Measurements from ENCODE around the gene NRP1. TPM values are rescaled to one million over a fixed set of nuclear protein-coding genes. Genes with fewer than 3 reads are reported as not detected.

The NRP1 gene
- total and polyA plus RNA-seq, 4 experiments from 2014 or later = 1.6 TPM; not detected in 2

- Histone ChIP-seq H3K27me3 (ENCODE audit: insufficient read depth, low read length) (no peaks in the 10 kb centered on the region), H3K27ac (ENCODE audit: low read depth, low read length) (no peak overlapping the region), H3K9me3 (ENCODE audit: control insufficient read depth in 1 of 2, low read length in 2 of 2) (no peaks in the 10 kb centered on the region), H3K4me1 (ENCODE audit: insufficient read depth, low read length) (no peaks in the 10 kb centered on the region), H3K36me3 (ENCODE audit: insufficient read depth, low read length) (no peaks in the 10 kb centered on the region), H3K4me3 (ENCODE audit: low read length in 2 of 2) (no peak overlapping the region)
- ChIA-PET CTCF (ENCODE audit: partially characterized antibody) (interaction anchor here (0.6 kb wide), 1 partner anchor 33 kb away, joined by 3 read pairs; no protein-coding TSS in a partner anchor), POLR2A (ENCODE audit: partially characterized antibody) (no interaction called here)
- peaks cover 1 to 4% of the 10 kb centered on the region in 2 donors for H3K27me3 Mint-ChIP-seq
- H3K27ac Mint-ChIP-seq = no peak overlapping the region
- H3K4me1 Mint-ChIP-seq = no peaks in the 10 kb centered on the region
- H3K36me3 Mint-ChIP-seq = no peaks in the 10 kb centered on the region
- H3K4me3 Mint-ChIP-seq = no peak overlapping the region
- no peaks in the 10 kb centered on the region for H3K9me3 Mint-ChIP-seq
- DNase-seq = no peak
- intact Hi-C loops (cut with micrococcal nuclease) = no loop called here
Observed at GRCh38 chr10:33293531-33294170, 40.8 kb downstream of the NRP1 start.

GRCh38 chr10:33293076-33293475 is 41.4 kb downstream of the NRP1 start:
- Mint-ChIP-seq H3K4me1 (no peaks in the 10 kb centered on the region), H3K36me3 (no peaks in the 10 kb centered on the region), H3K4me3 (no peak overlapping the region), H3K27ac (no peak overlapping the region), H3K9me3 (no peaks in the 10 kb centered on the region), H3K27me3 (peaks cover 1 to 4% of the 10 kb centered on the region in 2 donors)
- intact Hi-C loops (cut with micrococcal nuclease) = no loop called here
- no peaks in the 10 kb centered on the region for H3K9me3 ChIP-seq (ENCODE audit: control insufficient read depth in 1 of 2, low read length in 2 of 2)
- H3K27me3 ChIP-seq (ENCODE audit: insufficient read depth, low read length) = no peaks in the 10 kb centered on the region
- ChIA-PET POLR2A (ENCODE audit: partially characterized antibody) (no interaction called here), CTCF (ENCODE audit: partially characterized antibody) (no interaction called here)
- H3K4me3 ChIP-seq (ENCODE audit: low read length in 2 of 2) = no peak overlapping the region
- DNase-seq = no peak
- H3K4me1 ChIP-seq (ENCODE audit: insufficient read depth, low read length) = no peaks in the 10 kb centered on the region
- no peaks in the 10 kb centered on the region for H3K36me3 ChIP-seq (ENCODE audit: insufficient read depth, low read length)
- H3K27ac ChIP-seq (ENCODE audit: low read depth, low read length) = no peak overlapping the region

GRCh38 chr10:33291053-33291592 is 43.3 kb downstream of the NRP1 start:
- no peak overlapping the region for H3K27ac ChIP-seq (ENCODE audit: low read depth, low read length)
- no peak overlapping the region for H3K27ac Mint-ChIP-seq
- POLR2A ChIA-PET (ENCODE audit: partially characterized antibody) = no interaction called here
- no peaks in the 10 kb centered on the region for H3K27me3 ChIP-seq (ENCODE audit: insufficient read depth, low read length)
- H3K27me3 Mint-ChIP-seq = peaks cover 1 to 4% of the 10 kb centered on the region in 2 donors
- no peaks in the 10 kb centered on the region for H3K36me3 Mint-ChIP-seq
- H3K9me3 Mint-ChIP-seq = no peaks in the 10 kb centered on the region
- H3K4me1 Mint-ChIP-seq = no peaks in the 10 kb centered on the region
- H3K4me3 Mint-ChIP-seq = no peak overlapping the region
- H3K9me3 ChIP-seq (ENCODE audit: control insufficient read depth in 1 of 2, low read length in 2 of 2) = no peaks in the 10 kb centered on the region
- no peaks in the 10 kb centered on the region for H3K36me3 ChIP-seq (ENCODE audit: insufficient read depth, low read length)
- H3K4me1 ChIP-seq (ENCODE audit: insufficient read depth, low read length) = no peaks in the 10 kb centered on the region
- intact Hi-C loops (cut with micrococcal nuclease) = no loop called here
- CTCF ChIA-PET (ENCODE audit: partially characterized antibody) = no interaction called here
- DNase-seq = no peak
- H3K4me3 ChIP-seq (ENCODE audit: low read length in 2 of 2) = no peak overlapping the region

- Mint-ChIP-seq H3K4me3 (no peak overlapping the region), H3K9me3 (no peaks in the 10 kb centered on the region), H3K4me1 (no peaks in the 10 kb centered on the region), H3K27ac (no peak overlapping the region), H3K36me3 (no peaks in the 10 kb centered on the region), H3K27me3 (peaks cover 4% of the 10 kb centered on the region in 2 donors)
- Histone ChIP-seq H3K4me1 (ENCODE audit: insufficient read depth, low read length) (no peaks in the 10 kb centered on the region), H3K9me3 (ENCODE audit: control insufficient read depth in 1 of 2, low read length in 2 of 2) (no peaks in the 10 kb centered on the region), H3K27ac (ENCODE audit: low read depth, low read length) (no peak overlapping the region), H3K4me3 (ENCODE audit: low read length in 2 of 2) (no peak overlapping the region), H3K27me3 (ENCODE audit: insufficient read depth, low read length) (no peaks in the 10 kb centered on the region), H3K36me3 (ENCODE audit: insufficient read depth, low read length) (no peaks in the 10 kb centered on the region)
- ChIA-PET CTCF (ENCODE audit: partially characterized antibody) (no interaction called here), POLR2A (ENCODE audit: partially characterized antibody) (no interaction called here)
- intact Hi-C loops (cut with micrococcal nuclease) = no loop called here
- DNase-seq = no peak
Observed at GRCh38 chr10:33290321-33291052, 44.0 kb downstream of the NRP1 start.

- no peaks in the 10 kb centered on the region for H3K36me3 ChIP-seq (ENCODE audit: insufficient read depth, low read length)
- H3K27ac ChIP-seq (ENCODE audit: low read depth, low read length) = no peak overlapping the region
- H3K4me1 ChIP-seq (ENCODE audit: insufficient read depth, low read length) = no peaks in the 10 kb centered on the region
- POLR2A ChIA-PET (ENCODE audit: partially characterized antibody) = no interaction called here
- CTCF ChIA-PET (ENCODE audit: partially characterized antibody) = no interaction called here
- Mint-ChIP-seq H3K36me3 (no peaks in the 10 kb centered on the region), H3K4me3 (no peak overlapping the region), H3K27ac (no peak overlapping the region), H3K4me1 (no peaks in the 10 kb centered on the region), H3K27me3 (peaks cover 4% of the 10 kb centered on the region in 2 donors), H3K9me3 (no peaks in the 10 kb centered on the region)
- H3K4me3 ChIP-seq (ENCODE audit: low read length in 2 of 2) = no peak overlapping the region
- no peaks in the 10 kb centered on the region for H3K27me3 ChIP-seq (ENCODE audit: insufficient read depth, low read length)
- intact Hi-C loops (cut with micrococcal nuclease) = no loop called here
- no peaks in the 10 kb centered on the region for H3K9me3 ChIP-seq (ENCODE audit: control insufficient read depth in 1 of 2, low read length in 2 of 2)
- DNase-seq = no peak
Observed at GRCh38 chr10:33289776-33290175, 44.7 kb downstream of the NRP1 start.

- DNase-seq = no peak
- no peak overlapping the region for H3K4me3 ChIP-seq (ENCODE audit: low read length in 2 of 2)
- H3K4me1 Mint-ChIP-seq = no peaks in the 10 kb centered on the region
- H3K36me3 ChIP-seq (ENCODE audit: insufficient read depth, low read length) = no peaks in the 10 kb centered on the region
- no peaks in the 10 kb centered on the region for H3K27me3 ChIP-seq (ENCODE audit: insufficient read depth, low read length)
- CTCF ChIA-PET (ENCODE audit: partially characterized antibody) = no interaction called here
- no peaks in the 10 kb centered on the region for H3K9me3 Mint-ChIP-seq
- H3K27me3 Mint-ChIP-seq = peaks cover 7 to 8% of the 10 kb centered on the region in 2 donors
- no peak overlapping the region for H3K27ac ChIP-seq (ENCODE audit: low read depth, low read length)
- no peak overlapping the region for H3K27ac Mint-ChIP-seq
- intact Hi-C loops (cut with micrococcal nuclease) = no loop called here
- H3K9me3 ChIP-seq (ENCODE audit: control insufficient read depth in 1 of 2, low read length in 2 of 2) = no peaks in the 10 kb centered on the region
- POLR2A ChIA-PET (ENCODE audit: partially characterized antibody) = no interaction called here
- no peaks in the 10 kb centered on the region for H3K36me3 Mint-ChIP-seq
- no peaks in the 10 kb centered on the region for H3K4me1 ChIP-seq (ENCODE audit: insufficient read depth, low read length)
- H3K4me3 Mint-ChIP-seq = no peak overlapping the region
Observed at GRCh38 chr10:33288127-33288526, 46.3 kb downstream of the NRP1 start.

- no peak overlapping the region for H3K27ac Mint-ChIP-seq
- H3K4me1 ChIP-seq (ENCODE audit: insufficient read depth, low read length) = no peaks in the 10 kb centered on the region
- DNase-seq = no peak
- no peaks in the 10 kb centered on the region for H3K36me3 Mint-ChIP-seq
- H3K27me3 Mint-ChIP-seq = peaks cover 7 to 11% of the 10 kb centered on the region in 2 donors
- H3K9me3 ChIP-seq (ENCODE audit: control insufficient read depth in 1 of 2, low read length in 2 of 2) = no peaks in the 10 kb centered on the region
- H3K27me3 ChIP-seq (ENCODE audit: insufficient read depth, low read length) = no peaks in the 10 kb centered on the region
- no peaks in the 10 kb centered on the region for H3K9me3 Mint-ChIP-seq
- ChIA-PET CTCF (ENCODE audit: partially characterized antibody) (no interaction called here), POLR2A (ENCODE audit: partially characterized antibody) (no interaction called here)
- H3K27ac ChIP-seq (ENCODE audit: low read depth, low read length) = no peak overlapping the region
- no peak overlapping the region for H3K4me3 Mint-ChIP-seq
- H3K36me3 ChIP-seq (ENCODE audit: insufficient read depth, low read length) = no peaks in the 10 kb centered on the region
- H3K4me3 ChIP-seq (ENCODE audit: low read length in 2 of 2) = no peak overlapping the region
- H3K4me1 Mint-ChIP-seq = no peaks in the 10 kb centered on the region
- intact Hi-C loops (cut with micrococcal nuclease) = no loop called here
Observed at GRCh38 chr10:33287112-33287511, 47.4 kb downstream of the NRP1 start.
